PFSK-1 (cell line): ENCODE measurements around the gene PALLD.

Experiments used
- FOXP2 ChIP-seq: optimal IDR thresholded peaks from 2 replicates; pipeline ENCODE3; 2011; ENCODE audit warnings: borderline replicate concordance, control low read depth, inconsistent platforms; ENCODE audit not compliant: insufficient read depth; ENCODE audit errors: extremely low read length, extremely low read depth
- POLR2AphosphoS5 ChIP-seq: IDR thresholded peaks from 2 replicates; pipeline ENCODE4 v1.6.1; 2012; ENCODE audit warnings: low read depth, mild to moderate bottlenecking, control low read depth, low read length, moderate library complexity
- SIN3A ChIP-seq: IDR thresholded peaks from 2 replicates; pipeline ENCODE4 v1.6.1; 2012; ENCODE audit warnings: mild to moderate bottlenecking, low read length, moderate library complexity, borderline replicate concordance; ENCODE audit not compliant: insufficient read depth
- TAF1 ChIP-seq: IDR thresholded peaks from 2 replicates; pipeline ENCODE4 v1.6.1; 2012; ENCODE audit warnings: low read length, control low read depth, borderline replicate concordance; ENCODE audit not compliant: insufficient read depth
- TF ChIP-seq, protein P1 (sequence below), 2 experiments: IDR thresholded peaks; 2 replicates each; pipeline versions ENCODE4 v1.6.1 to v1.8.0; 2011 to 2012; ENCODE audit warnings: low read depth in 2 of 2, low read length in 2 of 2, control low read depth in 1 of 2, inconsistent platforms in 1 of 2, mild to moderate bottlenecking in 1 of 2, moderate library complexity in 1 of 2; ENCODE audit not compliant: insufficient read depth in 1 of 2

The PALLD gene

DNA sequence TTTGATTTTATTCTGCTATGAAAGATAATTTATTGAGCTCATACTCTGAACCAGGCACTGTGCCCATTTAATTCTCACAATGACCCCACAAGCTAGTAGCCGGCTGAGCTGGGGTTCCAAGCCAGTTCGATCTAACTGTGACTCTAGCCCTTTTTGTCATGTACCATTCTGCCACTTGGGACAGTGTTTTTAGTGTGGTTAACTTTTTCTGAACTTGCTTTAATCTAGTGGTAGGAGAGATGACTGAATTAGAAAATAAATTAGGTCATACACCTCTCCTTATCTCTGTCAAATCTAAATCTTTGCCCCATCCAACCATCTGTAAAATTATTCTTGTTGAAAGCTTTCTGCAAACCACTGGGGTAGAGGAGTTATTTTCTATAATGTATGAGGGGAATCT is 377.2 kb downstream of the PALLD start:
- no peak for TF ChIP-seq POLR2AphosphoS5
- no peak for TF ChIP-seq TAF1
- no peak for TF ChIP-seq SIN3A
- TF ChIP-seq FOXP2: no peak
- TF ChIP-seq, protein P1, sequence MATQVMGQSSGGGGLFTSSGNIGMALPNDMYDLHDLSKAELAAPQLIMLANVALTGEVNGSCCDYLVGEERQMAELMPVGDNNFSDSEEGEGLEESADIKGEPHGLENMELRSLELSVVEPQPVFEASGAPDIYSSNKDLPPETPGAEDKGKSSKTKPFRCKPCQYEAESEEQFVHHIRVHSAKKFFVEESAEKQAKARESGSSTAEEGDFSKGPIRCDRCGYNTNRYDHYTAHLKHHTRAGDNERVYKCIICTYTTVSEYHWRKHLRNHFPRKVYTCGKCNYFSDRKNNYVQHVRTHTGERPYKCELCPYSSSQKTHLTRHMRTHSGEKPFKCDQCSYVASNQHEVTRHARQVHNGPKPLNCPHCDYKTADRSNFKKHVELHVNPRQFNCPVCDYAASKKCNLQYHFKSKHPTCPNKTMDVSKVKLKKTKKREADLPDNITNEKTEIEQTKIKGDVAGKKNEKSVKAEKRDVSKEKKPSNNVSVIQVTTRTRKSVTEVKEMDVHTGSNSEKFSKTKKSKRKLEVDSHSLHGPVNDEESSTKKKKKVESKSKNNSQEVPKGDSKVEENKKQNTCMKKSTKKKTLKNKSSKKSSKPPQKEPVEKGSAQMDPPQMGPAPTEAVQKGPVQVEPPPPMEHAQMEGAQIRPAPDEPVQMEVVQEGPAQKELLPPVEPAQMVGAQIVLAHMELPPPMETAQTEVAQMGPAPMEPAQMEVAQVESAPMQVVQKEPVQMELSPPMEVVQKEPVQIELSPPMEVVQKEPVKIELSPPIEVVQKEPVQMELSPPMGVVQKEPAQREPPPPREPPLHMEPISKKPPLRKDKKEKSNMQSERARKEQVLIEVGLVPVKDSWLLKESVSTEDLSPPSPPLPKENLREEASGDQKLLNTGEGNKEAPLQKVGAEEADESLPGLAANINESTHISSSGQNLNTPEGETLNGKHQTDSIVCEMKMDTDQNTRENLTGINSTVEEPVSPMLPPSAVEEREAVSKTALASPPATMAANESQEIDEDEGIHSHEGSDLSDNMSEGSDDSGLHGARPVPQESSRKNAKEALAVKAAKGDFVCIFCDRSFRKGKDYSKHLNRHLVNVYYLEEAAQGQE (IDR thresholded peaks at IDR 0.05; ENCODE audit: insufficient read depth in 1 of 2, low read depth in 2 of 2, low read length in 2 of 2): no peak

DNA sequence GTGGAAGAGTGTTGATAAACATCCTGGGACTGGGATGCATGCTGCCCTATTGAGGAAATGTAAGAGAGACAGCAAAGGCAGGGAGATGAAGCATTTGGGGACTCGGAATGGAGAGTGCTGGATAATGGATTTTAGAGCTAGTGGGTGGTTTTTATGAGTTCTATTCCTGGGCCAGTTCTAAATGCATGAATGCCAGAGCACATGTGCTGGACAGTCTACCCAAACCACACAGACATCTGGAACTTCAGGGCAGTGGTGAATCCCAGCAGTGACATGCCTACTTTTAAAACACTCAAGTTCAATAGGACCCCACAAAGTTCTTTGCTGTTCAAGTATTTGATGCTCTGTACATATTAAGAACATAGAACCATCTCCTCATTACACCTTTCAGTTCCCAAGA is 379.3 kb downstream of the PALLD start:
- TF ChIP-seq FOXP2: no peak
- no peak for TF ChIP-seq SIN3A
- TF ChIP-seq, protein P1 (IDR thresholded peaks at IDR 0.05; ENCODE audit: insufficient read depth in 1 of 2, low read depth in 2 of 2, low read length in 2 of 2): no peak
- TF ChIP-seq TAF1: no peak
- no peak for TF ChIP-seq POLR2AphosphoS5

DNA sequence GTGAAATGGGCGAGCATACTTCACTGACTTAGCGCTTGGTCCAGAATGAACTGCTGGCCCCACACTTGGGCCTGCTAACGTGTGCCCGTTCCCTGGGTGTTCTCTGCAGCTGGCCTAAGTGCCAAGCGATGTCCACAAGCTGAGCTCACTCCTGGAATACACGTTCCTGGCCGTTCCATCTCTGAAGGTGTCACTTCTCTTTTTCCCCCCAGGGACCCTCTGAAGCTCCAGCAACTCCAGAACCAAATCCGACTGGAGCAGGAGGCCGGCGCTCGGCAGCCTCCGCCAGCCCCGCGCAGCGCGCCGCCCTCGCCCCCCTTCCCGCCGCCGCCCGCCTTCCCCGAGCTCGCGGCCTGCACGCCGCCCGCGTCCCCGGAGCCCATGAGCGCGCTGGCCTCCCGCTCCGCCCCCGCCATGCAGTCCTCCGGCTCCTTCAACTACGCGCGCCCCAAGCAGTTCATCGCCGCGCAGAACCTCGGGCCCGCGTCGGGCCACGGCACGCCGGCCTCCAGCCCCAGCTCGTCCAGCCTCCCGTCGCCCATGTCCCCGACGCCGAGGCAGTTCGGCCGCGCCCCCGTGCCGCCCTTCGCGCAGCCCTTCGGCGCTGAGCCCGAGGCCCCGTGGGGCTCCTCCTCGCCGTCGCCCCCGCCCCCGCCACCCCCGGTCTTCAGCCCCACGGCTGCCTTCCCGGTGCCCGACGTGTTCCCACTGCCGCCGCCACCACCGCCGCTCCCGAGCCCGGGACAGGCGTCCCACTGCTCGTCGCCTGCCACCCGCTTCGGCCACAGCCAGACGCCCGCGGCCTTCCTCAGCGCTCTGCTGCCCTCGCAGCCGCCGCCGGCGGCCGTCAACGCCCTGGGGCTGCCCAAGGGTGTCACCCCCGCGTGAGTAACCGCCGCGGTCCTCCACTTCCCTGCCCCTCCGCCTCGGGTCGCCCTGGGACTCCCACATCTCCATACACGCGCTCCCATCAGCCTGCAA is 380.9 kb downstream of the PALLD start:
- TF ChIP-seq TAF1 (no peak), FOXP2 (no peak), SIN3A (no peak), POLR2AphosphoS5 (no peak)
- TF ChIP-seq, protein P1 (IDR thresholded peaks at IDR 0.05; ENCODE audit: insufficient read depth in 1 of 2, low read depth in 2 of 2, low read length in 2 of 2): no peak

DNA sequence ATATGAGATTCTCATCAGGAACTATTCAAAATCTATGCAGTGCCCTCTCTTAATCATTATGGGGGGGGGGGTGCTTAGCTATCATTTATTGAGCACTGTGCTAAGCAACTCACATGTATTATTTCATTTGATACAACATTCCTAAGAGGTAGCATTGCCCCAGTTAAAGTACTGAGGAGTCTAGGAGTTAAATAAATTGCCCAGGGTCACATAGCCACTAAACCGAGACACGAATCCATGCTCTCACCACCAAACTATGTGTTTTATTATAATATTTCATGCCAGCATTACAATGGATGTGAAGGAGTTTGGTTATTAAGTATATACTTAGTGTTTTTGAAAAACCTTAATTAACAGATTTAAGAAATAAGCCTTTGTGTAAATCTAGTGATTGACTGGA is 381.8 kb downstream of the PALLD start:
- TF ChIP-seq TAF1 (no peak), SIN3A (no peak), POLR2AphosphoS5 (no peak), FOXP2 (no peak)

DNA sequence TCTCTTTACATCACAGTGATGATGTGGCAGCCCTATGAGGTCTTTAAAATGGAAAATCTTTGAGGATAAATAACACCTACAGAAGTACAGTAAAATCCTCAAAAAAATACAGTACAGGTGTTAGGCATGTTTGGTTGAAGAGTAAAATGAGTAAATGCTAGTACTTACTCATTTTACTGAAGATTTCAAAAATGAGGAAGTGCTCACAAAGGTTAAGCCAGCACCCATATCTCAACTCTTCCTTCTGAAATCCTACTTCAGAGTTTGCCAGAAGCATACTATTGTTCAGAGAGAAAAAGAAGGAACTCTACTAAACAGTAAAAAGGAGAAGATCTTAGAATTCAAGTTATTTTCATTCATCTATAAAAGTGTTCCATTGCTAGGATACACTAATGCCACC is 382.3 kb downstream of the PALLD start:
- TF ChIP-seq, protein P1 (IDR thresholded peaks at IDR 0.05; ENCODE audit: insufficient read depth in 1 of 2, low read depth in 2 of 2, low read length in 2 of 2): no peak
- no peak for TF ChIP-seq POLR2AphosphoS5
- TF ChIP-seq SIN3A: no peak
- no peak for TF ChIP-seq TAF1
- no peak for TF ChIP-seq FOXP2
